Activated T-cell treated with anti-CD3 and anti-CD28 coated beads, Interleukin-2, amount 50 U/mL, for 4 hours (primary cell): Measurements from ENCODE around the gene TGFA. TPM values are rescaled to one million over a fixed set of nuclear protein-coding genes. Genes with fewer than 3 reads are reported as not detected.

Source experiments
- ATAC-seq, 2 donors: fragments of 200-7000 bp; cut with Tn5 transposase; one replicate each; pipeline ENCODE4 v1.10.0; 2021
- DNase-seq: peaks from one replicate; pipeline ENCODE4 v3.0.0-alpha.2; 2020
- H3K27me3 Mint-ChIP-seq: one replicate; pipeline ENCODE4 v1.8.0; 2021; ENCODE audit warnings: low read depth, mixed read lengths
- H3K36me3 Mint-ChIP-seq: one replicate; pipeline ENCODE4 v1.8.0; 2022; ENCODE audit warnings: mixed read lengths; ENCODE audit not compliant: insufficient read depth
- H3K4me1 Mint-ChIP-seq: one replicate; pipeline ENCODE4 v1.8.0; 2021; ENCODE audit warnings: low read depth, mixed read lengths
- H3K4me3 Mint-ChIP-seq: one replicate; pipeline ENCODE4 v1.8.0; 2021; ENCODE audit warnings: mild to moderate bottlenecking, moderate library complexity, mixed read lengths
- H3K9me3 Mint-ChIP-seq: one replicate; pipeline ENCODE4 v1.8.0; 2021; ENCODE audit warnings: mixed read lengths
- total RNA-seq, 3 donors: library from RNA; stranded (reverse); gene quantifications; one replicate each; pipeline ENCODE4 v1.2.1, GENCODE V29; 2021

TGFA gene
- total RNA-seq, 3 donors from 2014 or later = 0.33 to 0.68 (median 0.53) TPM

GRCh38 chr2:70440621-70441020 is 113.0 kb downstream of the TGFA start:
- DNase-seq (peak; percentile 36), ATAC-seq (peak; percentile 44 to 70)
- H3K4me3 Mint-ChIP-seq = no peak overlapping the region
- peaks cover 33% of the 10 kb centered on the region for H3K4me1 Mint-ChIP-seq
- no peaks in the 10 kb centered on the region for H3K36me3 Mint-ChIP-seq
- no peaks in the 10 kb centered on the region for H3K27me3 Mint-ChIP-seq
- no peaks in the 10 kb centered on the region for H3K9me3 Mint-ChIP-seq

DNA sequence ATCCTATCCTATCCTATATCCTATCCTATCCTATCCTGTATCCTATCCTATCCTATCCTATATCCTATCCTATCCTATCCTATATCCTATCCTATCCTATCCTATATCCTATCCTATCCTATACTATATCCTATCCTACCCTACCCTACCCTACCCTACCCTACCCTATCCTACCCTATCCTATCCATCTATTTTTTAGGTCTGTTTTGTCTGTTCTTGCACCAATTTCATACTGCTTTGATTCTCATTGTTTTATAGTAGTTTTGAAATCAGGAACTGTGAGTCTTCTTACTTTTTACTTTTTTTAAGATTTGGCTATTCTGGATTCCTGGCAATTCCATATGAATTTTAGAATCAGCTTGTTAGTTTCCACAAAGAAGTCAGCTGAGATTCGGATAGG is 118.5 kb downstream of the TGFA start:
- no peak for ATAC-seq
- H3K27me3 Mint-ChIP-seq = no peaks in the 10 kb centered on the region
- H3K4me3 Mint-ChIP-seq = no peak overlapping the region
- H3K36me3 Mint-ChIP-seq = no peaks in the 10 kb centered on the region
- peaks cover 3% of the 10 kb centered on the region for H3K9me3 Mint-ChIP-seq
- DNase-seq = no peak
- H3K4me1 Mint-ChIP-seq = peaks cover 11% of the 10 kb centered on the region

- no peak for DNase-seq
- no peak for ATAC-seq
- Mint-ChIP-seq H3K9me3 (peaks cover 3% of the 10 kb centered on the region), H3K4me3 (no peak overlapping the region), H3K4me1 (peaks cover 2% of the 10 kb centered on the region), H3K27me3 (no peaks in the 10 kb centered on the region), H3K36me3 (no peaks in the 10 kb centered on the region)
Measured at GRCh38 chr2:70433315-70433714, 120.3 kb downstream of the TGFA start.

- no peak for DNase-seq
- H3K4me3 Mint-ChIP-seq = no peak overlapping the region
- peaks cover 3% of the 10 kb centered on the region for H3K9me3 Mint-ChIP-seq
- no peaks in the 10 kb centered on the region for H3K36me3 Mint-ChIP-seq
- no peak for ATAC-seq
- no peaks in the 10 kb centered on the region for H3K27me3 Mint-ChIP-seq
- H3K4me1 Mint-ChIP-seq = no peaks in the 10 kb centered on the region
Measured at GRCh38 chr2:70431716-70432347, 121.8 kb downstream of the TGFA start.

- ATAC-seq (no peak), DNase-seq (no peak)
- no peaks in the 10 kb centered on the region for H3K4me1 Mint-ChIP-seq
- peaks cover 8% of the 10 kb centered on the region for H3K27me3 Mint-ChIP-seq
- no peaks in the 10 kb centered on the region for H3K36me3 Mint-ChIP-seq
- no peak overlapping the region for H3K4me3 Mint-ChIP-seq
- H3K9me3 Mint-ChIP-seq = no peaks in the 10 kb centered on the region
Measured at GRCh38 chr2:70426341-70426740, 127.3 kb downstream of the TGFA start.

DNA sequence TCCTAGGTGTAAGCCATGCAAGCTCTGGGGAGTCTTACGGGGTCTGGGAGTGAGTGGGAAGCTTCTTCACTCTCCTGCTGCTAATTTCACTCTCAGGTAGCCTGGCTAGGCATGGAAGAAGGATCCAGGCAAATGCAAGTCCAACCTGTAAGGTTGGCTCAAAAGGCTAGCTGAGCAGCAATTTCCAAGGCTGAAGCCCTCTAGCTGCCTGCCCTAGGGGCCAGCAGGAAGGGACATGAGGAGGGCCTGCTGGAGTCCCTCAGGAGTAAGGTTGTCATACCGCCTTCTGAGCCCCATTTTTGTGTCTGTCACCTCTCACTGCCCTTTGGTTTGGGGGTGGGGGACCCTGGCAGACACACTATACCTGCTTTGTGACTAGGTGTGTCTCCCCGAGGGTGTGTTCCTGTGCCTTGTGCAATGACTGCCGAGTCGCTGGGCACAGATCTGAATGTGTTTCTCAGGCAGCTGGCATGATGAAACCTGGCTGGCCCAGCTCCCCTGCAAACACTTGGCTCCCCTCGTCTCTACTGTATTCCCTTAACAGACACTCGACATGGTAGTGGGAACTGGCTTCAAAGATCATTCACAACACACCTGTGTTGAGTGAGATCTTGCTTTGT is 127.8 kb downstream of the TGFA start:
- no peaks in the 10 kb centered on the region for H3K9me3 Mint-ChIP-seq
- peaks cover 8% of the 10 kb centered on the region for H3K27me3 Mint-ChIP-seq
- no peaks in the 10 kb centered on the region for H3K36me3 Mint-ChIP-seq
- ATAC-seq = no peak
- no peak for DNase-seq
- H3K4me3 Mint-ChIP-seq = no peak overlapping the region
- H3K4me1 Mint-ChIP-seq = no peaks in the 10 kb centered on the region

GRCh38 chr2:70420740-70421139 is 132.9 kb downstream of the TGFA start:
- Mint-ChIP-seq H3K36me3 (no peaks in the 10 kb centered on the region), H3K27me3 (peaks cover 8% of the 10 kb centered on the region), H3K4me1 (no peaks in the 10 kb centered on the region), H3K9me3 (no peaks in the 10 kb centered on the region), H3K4me3 (no peak overlapping the region)
- no peak for ATAC-seq
- no peak for DNase-seq

DNA sequence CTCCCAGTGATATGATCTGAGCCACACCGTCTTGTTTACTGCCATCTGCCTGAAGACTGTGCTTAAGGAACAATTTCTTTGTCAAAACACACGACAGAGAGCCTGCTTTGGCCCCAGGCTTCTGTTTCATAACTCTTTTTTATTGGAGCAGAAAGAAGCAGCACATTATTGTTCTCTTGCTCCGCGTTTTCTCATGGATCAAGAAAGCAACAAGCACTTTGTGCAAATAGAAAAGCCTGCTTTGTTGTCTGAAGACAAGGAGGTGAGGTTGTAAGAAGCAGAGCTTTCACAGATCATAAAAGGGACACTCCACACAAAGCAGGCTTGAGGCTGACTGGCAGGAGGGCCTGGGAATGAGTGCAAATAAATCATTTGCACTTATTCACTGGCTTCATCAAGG is 133.5 kb downstream of the TGFA start:
- Mint-ChIP-seq H3K36me3 (no peaks in the 10 kb centered on the region), H3K27me3 (peaks cover 5% of the 10 kb centered on the region), H3K4me3 (no peak overlapping the region), H3K4me1 (no peaks in the 10 kb centered on the region), H3K9me3 (no peaks in the 10 kb centered on the region)
- ATAC-seq (no peak), DNase-seq (no peak)

DNA sequence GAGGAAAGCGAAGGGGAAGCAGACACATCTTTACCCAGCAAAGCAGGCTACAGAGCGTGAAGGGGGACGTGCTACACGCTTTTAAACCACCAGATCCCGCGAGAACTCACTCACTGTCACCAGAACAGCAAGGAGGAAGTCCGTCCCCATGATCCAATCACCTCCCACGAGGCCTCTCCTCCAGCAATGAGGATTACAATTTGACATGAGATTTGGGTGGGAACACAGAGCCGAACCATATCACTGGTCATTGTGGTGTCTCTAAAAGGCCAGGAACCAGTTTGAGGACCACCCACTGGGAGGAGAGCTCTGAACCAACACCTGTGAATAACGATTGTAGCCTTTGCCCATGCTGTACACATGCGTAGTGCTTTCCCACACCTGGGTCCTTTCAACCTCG is 135.1 kb downstream of the TGFA start:
- Mint-ChIP-seq H3K4me3 (no peak overlapping the region), H3K9me3 (no peaks in the 10 kb centered on the region), H3K36me3 (no peaks in the 10 kb centered on the region), H3K4me1 (no peaks in the 10 kb centered on the region), H3K27me3 (peaks cover 2% of the 10 kb centered on the region)
- DNase-seq (no peak), ATAC-seq (no peak)

DNA sequence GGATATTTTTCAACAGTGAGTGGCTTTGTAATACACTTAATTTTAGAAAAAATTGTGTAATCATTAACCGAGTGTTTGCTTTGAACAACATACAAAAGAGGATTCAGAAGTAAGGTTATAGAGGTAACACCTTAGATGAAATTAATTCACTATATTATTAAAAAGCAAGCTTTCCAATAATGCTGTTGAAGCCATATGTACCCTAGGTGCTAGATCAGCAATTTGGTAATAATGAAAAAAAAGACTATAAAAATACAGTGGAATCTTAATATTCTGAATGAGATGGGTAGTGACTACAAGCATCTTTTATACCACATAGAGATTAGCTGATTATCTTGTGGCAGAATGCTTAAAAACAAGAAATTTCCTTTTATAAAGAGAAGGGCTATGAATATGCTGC is 136.6 kb downstream of the TGFA start:
- no peak for ATAC-seq
- no peaks in the 10 kb centered on the region for H3K9me3 Mint-ChIP-seq
- H3K27me3 Mint-ChIP-seq = peaks cover 2% of the 10 kb centered on the region
- H3K4me3 Mint-ChIP-seq = no peak overlapping the region
- DNase-seq = no peak
- no peaks in the 10 kb centered on the region for H3K4me1 Mint-ChIP-seq
- no peaks in the 10 kb centered on the region for H3K36me3 Mint-ChIP-seq

DNA sequence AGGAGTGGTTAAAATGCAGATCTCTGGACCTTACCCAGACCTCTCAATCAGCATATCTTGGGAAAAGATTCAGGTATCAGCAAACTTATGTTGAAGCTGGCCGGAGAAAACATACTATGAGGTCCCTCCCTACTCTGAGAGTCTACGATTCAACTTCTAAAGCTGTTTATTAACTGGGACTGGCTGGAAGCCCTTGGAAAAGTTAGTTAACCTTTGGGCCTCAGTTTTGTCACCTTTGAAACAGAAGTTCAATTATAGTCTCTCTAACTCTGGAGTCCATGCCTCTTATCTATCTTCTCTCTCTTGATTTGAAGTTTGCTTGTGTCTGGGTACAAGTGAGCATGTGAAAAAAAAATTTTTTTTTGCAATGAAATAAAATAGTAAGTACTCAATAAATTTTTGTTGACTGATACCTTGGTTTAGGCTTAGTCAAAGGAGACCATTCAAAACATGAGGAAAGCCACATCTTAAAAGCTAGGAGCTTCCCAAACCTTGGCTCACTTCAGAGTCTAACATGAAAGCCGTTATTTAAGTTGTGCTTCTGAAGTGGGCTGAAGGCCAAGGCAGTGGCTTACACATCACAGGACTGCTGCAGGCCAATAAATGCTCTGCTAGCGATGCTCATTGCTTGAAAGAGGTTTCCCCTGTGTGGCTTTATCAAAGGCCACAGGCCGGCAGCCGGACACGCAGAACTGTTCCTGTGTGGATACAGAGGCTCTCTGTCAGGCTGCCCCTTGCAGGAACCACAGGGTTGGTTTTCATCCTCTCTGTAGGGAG is 141.1 kb downstream of the TGFA start:
- no peak for ATAC-seq
- peaks cover 2% of the 10 kb centered on the region for H3K27me3 Mint-ChIP-seq
- H3K4me3 Mint-ChIP-seq = no peak overlapping the region
- no peaks in the 10 kb centered on the region for H3K4me1 Mint-ChIP-seq
- no peaks in the 10 kb centered on the region for H3K9me3 Mint-ChIP-seq
- no peak for DNase-seq
- H3K36me3 Mint-ChIP-seq = no peaks in the 10 kb centered on the region

DNA sequence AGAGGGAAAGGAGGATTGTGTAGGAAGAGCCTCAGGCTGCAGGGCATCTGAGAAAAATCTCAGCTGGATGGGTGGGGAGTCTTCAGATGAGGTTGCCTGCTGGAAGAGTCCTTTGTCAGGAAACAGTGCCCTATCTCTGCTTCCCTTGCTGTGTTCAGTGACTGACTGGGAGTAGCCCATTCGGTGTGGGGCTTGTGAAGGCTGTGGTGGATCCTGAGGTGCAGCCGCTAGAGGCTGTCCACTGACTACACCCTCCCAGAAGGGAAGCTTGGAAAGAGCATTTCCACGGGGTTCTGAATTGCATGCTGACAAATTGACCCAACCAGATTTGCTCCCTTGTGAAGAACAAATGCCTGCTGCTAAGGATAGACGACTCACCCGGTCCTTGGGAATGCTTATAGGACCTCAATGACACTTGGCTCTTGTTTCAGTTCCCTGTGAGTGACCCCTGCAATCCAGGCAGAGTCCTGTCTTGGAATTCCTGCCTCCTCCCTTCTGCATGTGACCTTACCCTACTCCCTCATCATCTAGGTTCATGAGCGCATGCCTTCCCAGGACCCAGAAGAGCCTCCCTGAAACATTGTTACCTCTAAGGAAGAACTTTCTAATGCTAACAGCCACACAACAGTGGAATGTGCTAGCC is 142.0 kb downstream of the TGFA start:
- no peak for DNase-seq
- Mint-ChIP-seq H3K9me3 (no peaks in the 10 kb centered on the region), H3K4me3 (no peak overlapping the region), H3K36me3 (no peaks in the 10 kb centered on the region), H3K27me3 (peaks cover 2% of the 10 kb centered on the region), H3K4me1 (no peaks in the 10 kb centered on the region)
- ATAC-seq = no peak

DNA sequence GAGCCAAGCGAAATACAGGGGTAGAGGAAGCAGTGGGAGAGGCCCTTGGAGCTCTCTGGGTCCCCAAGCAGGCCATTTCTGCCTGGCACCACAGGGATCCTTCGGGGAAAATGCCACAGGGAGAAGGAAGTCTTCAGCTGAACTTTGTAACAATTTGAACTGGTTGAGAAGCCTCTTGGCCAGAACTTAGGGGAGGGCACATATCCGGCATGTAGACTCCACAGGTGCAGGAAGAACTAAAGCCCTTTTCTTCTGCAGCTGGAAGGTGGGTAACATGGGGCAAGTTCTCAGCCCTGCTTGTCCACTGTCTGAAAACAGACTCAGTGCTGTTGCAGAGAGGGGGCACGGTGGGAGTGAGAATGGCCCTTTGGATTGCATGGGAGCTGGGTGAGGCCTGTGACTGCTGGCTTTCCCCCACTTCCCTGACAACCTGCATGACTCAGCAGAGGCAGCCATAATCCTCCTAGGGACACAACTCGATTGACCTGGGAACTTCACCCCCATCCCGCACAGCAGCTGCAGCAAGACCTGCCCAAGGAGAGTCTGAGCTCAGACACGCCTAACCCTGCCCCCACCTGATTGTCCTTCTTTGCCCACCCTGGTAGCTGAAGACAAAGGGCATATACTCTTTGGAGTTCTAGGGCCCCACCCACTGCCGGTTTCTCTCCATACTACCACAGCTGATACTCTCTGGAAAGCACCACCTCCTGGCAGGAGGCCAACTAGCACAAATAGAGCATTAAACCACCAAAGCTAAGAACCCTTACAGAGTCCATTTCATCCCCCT is 150.2 kb downstream of the TGFA start:
- no peak for DNase-seq
- Mint-ChIP-seq H3K27me3 (peaks cover 17% of the 10 kb centered on the region), H3K36me3 (no peaks in the 10 kb centered on the region), H3K9me3 (no peaks in the 10 kb centered on the region), H3K4me3 (no peak overlapping the region), H3K4me1 (no peaks in the 10 kb centered on the region)
- no peak for ATAC-seq

- no peak for DNase-seq
- ATAC-seq = no peak
- H3K4me1 Mint-ChIP-seq = no peaks in the 10 kb centered on the region
- no peaks in the 10 kb centered on the region for H3K9me3 Mint-ChIP-seq
- no peaks in the 10 kb centered on the region for H3K36me3 Mint-ChIP-seq
- H3K27me3 Mint-ChIP-seq = peaks cover 23% of the 10 kb centered on the region
- no peak overlapping the region for H3K4me3 Mint-ChIP-seq
Measured at GRCh38 chr2:70400539-70400938, 153.1 kb downstream of the TGFA start.
